GM23248 (cell line): ENCODE measurements around the gene SYPL2.

Source experiments
- EZH2 ChIP-seq: fragments of 200-600 bp; sonication (generic); IDR thresholded peaks from 2 replicates; pipeline ENCODE4 v1.6.1; 2018; ENCODE audit warnings: antibody characterized with exemption, mild to moderate bottlenecking; ENCODE audit not compliant: insufficient read depth, poor library complexity, severe bottlenecking
- EZH2phosphoT487 ChIP-seq: fragments of 200-600 bp; sonication (generic); IDR thresholded peaks from 2 replicates; pipeline ENCODE4 v1.6.1; 2018; ENCODE audit warnings: antibody characterized with exemption, moderate library complexity, mild to moderate bottlenecking, low read depth; ENCODE audit not compliant: insufficient read depth

DNA sequence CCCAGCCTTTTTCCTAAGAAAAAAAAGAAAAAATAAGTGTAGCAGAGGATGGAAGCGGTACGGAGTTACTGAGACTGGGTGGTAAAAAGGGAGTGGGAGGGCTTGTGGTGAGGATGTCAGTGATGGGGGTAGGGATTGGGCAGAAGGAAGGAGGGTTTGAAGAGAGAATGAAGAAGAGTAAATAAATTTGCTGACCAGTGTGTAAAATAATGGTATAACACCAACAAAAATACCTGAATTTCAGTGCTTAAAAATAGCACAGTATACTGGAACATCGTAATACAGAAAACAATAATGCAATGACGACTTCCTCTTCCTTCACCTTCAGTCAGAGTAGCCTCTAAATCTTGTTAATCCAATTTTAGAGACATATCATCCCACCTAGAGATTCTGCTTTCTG is 18.8 kb upstream of the SYPL2 start:
- TF ChIP-seq EZH2 (no peak), EZH2phosphoT487 (no peak)
